Cardiac muscle cell (in vitro differentiated cells and primary cell): ENCODE measurements around the gene CCDC85A. TPM values are rescaled to one million over a fixed set of nuclear protein-coding genes. Genes with fewer than 3 reads are reported as not detected.
A peak's percentile ranks its signal among the peaks of the same experiment; 100 is the strongest.

ENCODE experiments used
- DNase-seq, 2 donors: peaks; one replicate each; pipeline versions ENCODE4 v3.0.0 to v3.0.0-alpha.2; 2010 to 2017; ENCODE audit warnings: low read depth in 1 of 2, low spot score in 1 of 2
- H3K27ac ChIP-seq: fragments of 200-600 bp; sonication (generic); 2 replicates; pipeline ENCODE4 v1.5.1; 2016
- H3K27me3 ChIP-seq: fragments of 200-600 bp; sonication (generic); 2 replicates; pipeline ENCODE4 v1.6.0; 2016; ENCODE audit warnings: control low read depth
- H3K36me3 ChIP-seq: fragments of 200-600 bp; sonication (generic); 2 replicates; pipeline ENCODE4 v1.5.1; 2016; ENCODE audit warnings: control low read depth
- H3K4me1 ChIP-seq: fragments of 200-600 bp; sonication (generic); 2 replicates; pipeline ENCODE4 v1.8.1; 2017; ENCODE audit warnings: low read depth, mild to moderate bottlenecking, mixed run types
- H3K4me3 ChIP-seq: fragments of 200-600 bp; sonication (generic); 2 replicates; pipeline ENCODE4 v1.5.1; 2016; ENCODE audit warnings: mild to moderate bottlenecking
- H3K9me3 ChIP-seq: fragments of 200-600 bp; sonication (generic); 2 replicates; pipeline ENCODE4 v1.5.1; 2017; ENCODE audit warnings: low read depth, mild to moderate bottlenecking, control low read depth
- polyA plus RNA-seq: library from polyadenylated mRNA; unstranded; fragments of >200 nt; fragmentation: Nextera tagmentation; extraction: Ambion mirVana; gene quantifications from 2 replicates; pipeline ENCODE4 v1.2.1, GENCODE V29; 2016
- total RNA-seq: library from RNA; depleted of rRNA; stranded (reverse); fragments of >200 nt; gene quantifications from 2 replicates; pipeline ENCODE4 v1.2.3, GENCODE V29; 2016
- TF ChIP-seq, protein P1 (sequence below): IDR thresholded peaks from 2 replicates; pipeline ENCODE4 v1.5.1; 2012; ENCODE audit warnings: low read depth, mild to moderate bottlenecking, low read length

CCDC85A gene
- total and polyA plus RNA-seq, 2 experiments from 2014 or later, result 3.9 to 8.1 TPM

DNA sequence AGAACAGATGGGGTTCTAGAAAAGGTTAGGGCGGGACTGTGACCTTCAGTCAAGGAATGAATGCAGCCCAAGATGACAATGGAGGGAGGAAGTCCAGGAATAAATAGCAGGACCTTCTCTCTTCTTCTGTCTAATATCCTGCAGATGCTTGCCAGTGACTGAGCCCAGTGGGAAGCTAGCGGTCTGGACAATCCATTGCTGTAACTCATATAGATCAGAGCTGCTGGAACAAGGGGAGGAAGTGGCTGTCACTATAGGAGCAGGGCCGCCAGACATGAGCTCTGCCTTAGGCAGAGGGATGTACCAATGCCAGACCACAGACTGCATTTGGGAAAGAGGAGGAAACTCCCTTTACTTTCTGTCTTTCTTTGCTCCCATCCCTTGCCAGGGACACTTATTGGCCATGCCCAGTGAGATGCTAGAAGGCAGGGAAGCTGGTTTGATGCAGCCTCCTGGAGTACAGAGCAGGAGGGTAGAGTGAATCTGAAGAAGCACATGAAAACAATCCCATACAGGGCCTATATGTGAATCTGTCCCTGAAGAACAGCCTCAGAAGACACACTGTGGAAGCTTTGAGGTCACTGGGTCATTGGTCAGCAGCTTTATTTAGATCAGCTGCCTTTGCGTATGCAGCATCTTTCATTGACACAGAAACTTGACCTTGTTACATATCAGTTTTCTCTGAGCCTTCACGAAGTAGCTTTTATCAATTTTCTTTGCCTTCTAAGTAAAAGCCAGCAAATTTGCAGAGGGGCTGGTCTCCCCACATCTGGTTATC is 65.4 kb downstream of the CCDC85A start:
- no peaks in the 10 kb centered on the region for H3K36me3 ChIP-seq
- H3K27ac ChIP-seq, result peak overlapping the region; percentile 75
- DNase-seq, result peak in 1 of 2 donors; percentile 7
- TF ChIP-seq, protein P1, sequence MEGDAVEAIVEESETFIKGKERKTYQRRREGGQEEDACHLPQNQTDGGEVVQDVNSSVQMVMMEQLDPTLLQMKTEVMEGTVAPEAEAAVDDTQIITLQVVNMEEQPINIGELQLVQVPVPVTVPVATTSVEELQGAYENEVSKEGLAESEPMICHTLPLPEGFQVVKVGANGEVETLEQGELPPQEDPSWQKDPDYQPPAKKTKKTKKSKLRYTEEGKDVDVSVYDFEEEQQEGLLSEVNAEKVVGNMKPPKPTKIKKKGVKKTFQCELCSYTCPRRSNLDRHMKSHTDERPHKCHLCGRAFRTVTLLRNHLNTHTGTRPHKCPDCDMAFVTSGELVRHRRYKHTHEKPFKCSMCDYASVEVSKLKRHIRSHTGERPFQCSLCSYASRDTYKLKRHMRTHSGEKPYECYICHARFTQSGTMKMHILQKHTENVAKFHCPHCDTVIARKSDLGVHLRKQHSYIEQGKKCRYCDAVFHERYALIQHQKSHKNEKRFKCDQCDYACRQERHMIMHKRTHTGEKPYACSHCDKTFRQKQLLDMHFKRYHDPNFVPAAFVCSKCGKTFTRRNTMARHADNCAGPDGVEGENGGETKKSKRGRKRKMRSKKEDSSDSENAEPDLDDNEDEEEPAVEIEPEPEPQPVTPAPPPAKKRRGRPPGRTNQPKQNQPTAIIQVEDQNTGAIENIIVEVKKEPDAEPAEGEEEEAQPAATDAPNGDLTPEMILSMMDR, result no peak
- no peak overlapping the region for H3K4me3 ChIP-seq
- H3K27me3 ChIP-seq, result no peaks in the 10 kb centered on the region
- H3K9me3 ChIP-seq, result no peaks in the 10 kb centered on the region
- peaks cover 47% of the 10 kb centered on the region for H3K4me1 ChIP-seq

DNA sequence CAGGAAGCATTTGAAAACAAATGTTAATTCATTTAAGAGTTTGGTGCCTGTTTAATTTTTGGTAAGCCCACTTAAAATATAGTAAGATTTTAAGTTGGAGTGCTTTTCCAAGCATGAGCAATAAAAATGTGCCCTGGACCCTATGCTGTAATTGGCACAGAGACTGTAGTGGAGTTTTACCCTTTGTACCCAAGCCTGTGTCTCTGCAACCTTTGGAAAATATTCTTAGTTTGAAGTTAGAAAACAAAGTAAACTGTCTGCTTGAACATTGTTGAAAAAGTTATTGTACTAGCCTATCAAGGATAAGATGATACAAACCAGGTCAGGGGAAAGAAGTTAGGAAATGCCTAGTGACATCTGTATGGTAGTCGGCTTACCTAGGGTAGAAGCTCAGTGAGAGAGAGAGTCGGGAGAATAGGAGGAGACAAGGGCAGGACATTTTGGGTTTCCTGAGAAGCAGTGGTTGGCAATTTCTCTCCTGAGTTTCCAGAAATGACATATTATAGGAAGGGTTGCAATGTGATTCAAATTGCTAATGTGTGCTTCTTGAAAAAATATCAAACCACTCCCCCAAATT is 66.5 kb downstream of the CCDC85A start:
- DNase-seq, result no peak
- Histone ChIP-seq H3K27me3 (no peaks in the 10 kb centered on the region), H3K27ac (peak overlapping the region; percentile 75), H3K9me3 (no peaks in the 10 kb centered on the region), H3K36me3 (no peaks in the 10 kb centered on the region), H3K4me3 (no peak overlapping the region), H3K4me1 (peaks cover 47% of the 10 kb centered on the region)
- TF ChIP-seq, protein P1, result no peak

DNA sequence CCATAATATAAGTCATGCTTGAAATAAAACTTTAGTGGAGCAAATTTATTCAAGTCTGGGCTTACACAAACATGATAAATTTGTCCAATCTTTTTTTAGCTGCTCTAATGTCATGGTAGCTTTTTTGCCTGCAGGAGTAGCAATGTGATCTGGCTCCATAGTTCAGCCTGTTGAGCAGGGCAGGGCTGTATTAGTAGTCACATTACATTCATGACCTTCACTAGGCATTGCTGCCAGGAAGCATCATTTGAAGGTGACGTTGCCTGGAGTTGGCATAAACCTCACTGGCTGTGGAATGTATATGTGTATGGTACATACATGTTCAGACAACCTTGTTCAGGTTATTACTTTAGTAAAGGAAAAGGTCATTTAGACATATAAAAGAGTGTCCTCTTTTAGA is 76.6 kb downstream of the CCDC85A start:
- H3K4me3 ChIP-seq, result no peak overlapping the region
- H3K9me3 ChIP-seq, result no peaks in the 10 kb centered on the region
- H3K27me3 ChIP-seq, result no peaks in the 10 kb centered on the region
- no peaks in the 10 kb centered on the region for H3K4me1 ChIP-seq
- no peak for DNase-seq
- TF ChIP-seq, protein P1, result no peak
- no peak overlapping the region for H3K27ac ChIP-seq
- H3K36me3 ChIP-seq, result no peaks in the 10 kb centered on the region

DNA sequence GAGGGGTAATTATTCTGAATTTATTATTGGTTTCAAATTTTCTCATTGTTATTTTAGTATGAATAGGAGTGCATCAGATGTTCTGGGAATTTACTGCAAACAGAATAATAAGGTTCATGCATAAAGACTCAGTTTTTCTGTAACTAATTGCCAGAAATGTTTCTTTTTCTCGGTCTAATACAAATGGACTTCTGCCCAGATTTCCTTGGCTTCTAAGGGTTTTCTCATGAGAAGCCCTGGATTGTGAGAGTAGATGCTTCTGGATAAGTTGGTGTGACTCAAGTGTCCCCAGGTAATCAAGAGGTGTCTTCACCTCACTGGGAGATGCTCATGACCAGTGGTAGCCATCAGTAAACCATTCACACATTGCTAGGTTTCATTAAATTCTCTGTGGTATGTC is 78.5 kb downstream of the CCDC85A start:
- Histone ChIP-seq H3K9me3 (no peaks in the 10 kb centered on the region), H3K27ac (no peak overlapping the region), H3K36me3 (no peaks in the 10 kb centered on the region), H3K4me1 (no peaks in the 10 kb centered on the region), H3K27me3 (no peaks in the 10 kb centered on the region), H3K4me3 (no peak overlapping the region)
- TF ChIP-seq, protein P1, result no peak
- DNase-seq, result no peak

DNA sequence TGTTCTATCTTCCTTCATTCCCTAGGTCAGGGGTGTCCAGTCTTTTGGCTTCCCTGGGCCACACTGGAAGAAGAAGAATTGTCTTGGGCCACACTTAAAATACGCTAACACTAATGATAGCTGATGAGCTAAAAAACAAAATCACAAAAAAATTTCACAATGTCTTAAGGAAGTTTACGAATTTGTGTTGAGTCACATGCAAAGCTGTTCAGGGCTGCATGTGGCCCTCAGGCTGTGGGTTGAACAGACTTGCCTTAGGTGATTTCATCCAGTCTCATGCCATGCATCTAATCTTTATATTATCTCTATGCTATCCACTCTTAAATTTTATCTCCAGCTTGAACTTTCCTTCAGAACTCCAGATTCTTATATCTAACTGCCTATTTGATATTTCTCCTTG is 80.1 kb downstream of the CCDC85A start:
- Histone ChIP-seq H3K27ac (no peak overlapping the region), H3K4me3 (no peak overlapping the region), H3K9me3 (no peaks in the 10 kb centered on the region), H3K36me3 (no peaks in the 10 kb centered on the region), H3K4me1 (no peaks in the 10 kb centered on the region), H3K27me3 (no peaks in the 10 kb centered on the region)
- DNase-seq, result no peak
- TF ChIP-seq, protein P1, result no peak
